ENCODE measurements around the gene STOM.
"Not testable (repeated sequence)": the region's sequence is repeated elsewhere in the genome, so short reads cannot be mapped to it uniquely, and the experiment has no call there.

STOM gene

DNA sequence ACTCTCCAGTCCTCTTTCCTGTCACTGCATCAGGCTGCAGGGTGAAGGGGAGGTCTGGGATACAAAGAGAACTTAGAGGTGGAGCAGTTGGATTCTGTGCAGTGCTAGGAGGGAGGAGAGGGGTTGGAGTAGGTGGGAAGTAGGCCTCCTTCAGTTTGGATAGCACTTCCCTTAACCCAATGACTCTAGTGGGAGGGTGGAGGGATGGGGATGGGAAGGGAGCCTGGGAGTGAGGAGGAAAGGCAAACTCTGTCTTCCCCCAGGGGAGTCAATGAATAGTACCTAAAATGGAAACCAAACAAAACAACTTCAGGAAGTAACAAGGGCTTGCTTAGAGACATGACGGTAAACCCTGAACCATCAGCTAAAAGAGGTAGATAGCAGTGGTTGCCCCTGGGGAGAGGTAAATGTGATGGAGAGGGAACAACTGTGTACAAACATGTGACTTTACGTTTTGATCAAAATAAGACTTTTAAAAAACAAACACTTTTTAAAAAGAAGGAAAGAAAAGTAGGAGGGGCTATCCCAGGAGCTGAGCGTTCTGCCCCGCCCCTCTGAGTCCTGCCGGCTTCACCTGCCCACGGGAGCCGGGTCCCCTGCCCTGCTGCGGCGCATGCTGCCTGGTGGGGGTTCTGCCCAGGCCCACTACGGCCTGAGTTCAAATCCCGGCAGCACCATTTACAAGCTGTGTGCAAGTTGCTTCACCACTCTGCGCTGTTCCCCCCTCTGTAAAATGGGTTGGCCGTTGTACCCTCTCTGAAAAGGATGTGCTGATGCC lies 71.2 kb downstream of the STOM start:
- DNase-seq = peak; percentile 86

DNA sequence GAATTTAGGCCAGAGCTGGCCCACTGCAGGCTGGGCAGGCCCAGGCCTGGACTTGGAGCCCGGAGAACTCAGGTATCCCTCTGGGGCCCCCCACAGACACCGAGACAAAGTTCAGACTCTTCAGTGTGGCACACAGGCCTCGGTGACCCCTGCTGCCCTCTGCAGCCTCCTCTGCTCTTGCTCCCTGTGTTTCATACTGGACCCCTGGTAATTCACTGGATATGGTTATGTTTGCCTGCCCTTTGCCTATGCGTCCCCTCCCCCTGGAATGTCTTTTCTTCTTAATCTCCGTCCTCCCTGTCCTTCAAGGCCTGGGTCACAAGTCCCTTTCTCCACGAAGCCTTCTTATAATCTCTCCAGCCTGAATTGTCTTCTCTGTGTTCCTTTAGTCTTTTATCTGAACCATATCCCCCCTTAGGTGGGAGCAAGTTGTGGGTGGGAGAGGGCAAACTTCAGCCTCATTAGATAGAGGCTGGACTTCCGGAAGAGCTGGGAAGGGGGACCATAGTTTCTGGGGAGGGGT lies 72.0 kb downstream of the STOM start:
- DNase-seq = peak; percentile 9

DNA sequence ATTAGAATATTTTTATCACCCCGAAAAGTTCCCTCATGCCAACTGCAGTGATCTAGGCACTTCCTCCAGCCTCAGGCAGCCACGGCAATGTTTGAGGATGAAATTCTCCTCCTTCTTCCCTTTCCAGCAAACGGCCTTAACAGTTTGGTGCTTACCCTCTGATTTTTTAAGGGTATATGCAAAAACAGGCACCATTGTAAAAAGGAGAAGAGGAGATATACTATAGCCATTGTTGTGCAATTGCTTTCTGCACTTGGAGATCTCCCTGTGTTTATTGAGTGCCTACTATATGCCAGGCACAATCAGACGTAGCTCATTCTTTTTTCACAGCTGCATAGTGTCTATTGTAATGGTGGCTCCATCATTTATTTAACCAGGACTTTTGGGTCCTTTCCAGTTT lies 72.7 kb downstream of the STOM start:
- DNase-seq = no peak

DNA sequence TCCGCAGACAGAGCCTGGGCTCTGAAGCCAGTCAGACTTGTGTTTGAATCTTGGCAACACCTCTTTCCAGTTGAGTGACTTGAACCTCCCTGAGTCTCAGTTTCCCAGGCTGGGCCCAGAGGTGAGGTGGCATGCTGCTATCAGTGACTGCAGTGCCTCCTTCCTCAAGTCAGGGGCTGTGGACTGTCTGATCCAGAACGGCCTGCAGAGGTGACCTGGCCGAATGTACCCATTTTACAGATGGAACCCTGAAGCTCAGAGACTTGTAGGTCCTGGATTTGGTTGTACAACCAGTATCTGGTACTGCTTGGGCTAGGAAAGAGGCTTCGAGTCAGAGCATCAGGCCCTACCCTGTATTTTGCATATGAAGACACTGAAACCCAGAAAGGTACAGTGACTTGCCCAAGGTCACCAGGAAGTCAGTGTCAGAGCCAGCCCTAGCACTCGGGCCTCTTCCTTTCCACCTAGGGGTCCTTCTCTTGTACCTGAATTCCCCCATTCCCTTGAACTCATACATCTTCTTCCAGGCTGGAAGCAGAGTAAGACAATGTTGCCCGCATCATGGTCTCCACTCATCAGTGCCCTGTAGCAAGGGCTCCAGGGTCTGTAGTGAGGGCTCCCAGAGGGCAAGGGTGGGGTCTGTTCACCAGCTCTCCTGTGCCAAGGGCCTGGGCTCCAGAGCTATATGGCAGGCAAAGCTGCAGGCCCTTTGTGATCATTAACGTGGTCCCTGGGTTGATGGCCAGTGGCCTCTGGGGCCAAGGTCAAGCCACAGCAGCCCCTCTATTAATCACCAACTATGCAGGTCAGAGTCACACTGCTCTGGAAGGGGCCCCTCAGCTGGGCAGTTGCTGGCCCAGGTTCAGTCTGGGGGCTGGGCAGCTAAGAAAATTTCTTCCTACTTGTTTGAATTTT lies 73.6 kb downstream of the STOM start:
- DNase-seq = peak; percentile 20

DNA sequence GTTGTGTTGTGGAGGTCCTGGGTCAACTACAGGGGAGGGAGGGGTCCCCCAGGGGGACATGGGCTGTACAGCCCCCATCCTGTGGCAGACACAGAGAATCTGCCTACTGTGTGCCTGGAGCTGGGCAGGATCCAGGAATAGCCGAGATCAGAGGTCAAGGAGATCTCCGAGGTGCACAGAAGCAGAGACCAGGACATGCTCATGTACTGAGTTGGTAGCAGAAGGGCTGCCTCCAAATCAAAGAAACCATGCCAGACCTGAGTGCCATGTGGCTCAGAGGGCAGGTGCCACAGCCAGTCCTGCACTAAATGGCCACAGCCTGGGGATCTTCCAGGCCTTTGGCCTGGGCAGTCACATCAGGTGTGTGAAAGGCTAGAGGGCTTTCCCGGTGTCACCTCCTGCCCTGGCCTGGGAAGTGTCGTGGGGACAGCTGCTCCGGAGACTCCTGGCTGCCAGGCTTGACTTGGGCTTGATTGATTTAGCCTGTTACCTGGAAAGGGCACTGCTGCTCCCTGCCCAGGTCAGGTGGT lies 74.3 kb downstream of the STOM start:
- DNase-seq = peak; percentile 15

- peak; percentile 82 for DNase-seq
Measured at GRCh38 chr9:121294866-121295661, 75.0 kb downstream of the STOM start.

DNA sequence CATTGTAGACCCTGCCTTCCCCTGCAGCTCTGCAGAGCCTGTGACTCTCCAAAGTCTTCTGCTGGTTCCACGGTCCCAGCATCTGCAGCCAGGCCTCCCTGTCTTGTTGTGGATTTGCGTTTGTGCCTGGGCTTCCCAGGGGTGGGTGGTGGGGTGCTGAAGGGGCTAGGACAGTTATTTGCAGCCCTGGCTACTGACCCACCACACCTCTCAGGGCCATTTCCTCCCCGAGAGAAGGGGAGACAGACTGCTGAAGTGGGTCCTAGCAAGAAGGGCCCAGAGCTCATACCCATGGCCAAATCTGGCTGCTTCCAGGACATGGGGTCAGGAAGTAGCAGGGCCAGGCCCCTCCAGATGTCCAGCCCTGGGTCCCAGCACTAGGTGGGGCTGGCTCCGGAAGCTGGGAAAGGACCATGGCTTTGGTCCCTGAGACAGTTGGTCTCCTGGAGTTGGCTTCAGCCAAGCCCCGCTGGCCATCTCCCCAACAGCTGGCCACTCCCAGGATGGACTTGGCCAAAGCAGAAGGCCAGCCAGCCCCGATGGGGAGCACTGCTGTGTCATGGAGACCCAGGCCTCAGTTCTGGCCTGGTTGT lies 75.8 kb downstream of the STOM start:
- DNase-seq = peak; percentile 34

DNA sequence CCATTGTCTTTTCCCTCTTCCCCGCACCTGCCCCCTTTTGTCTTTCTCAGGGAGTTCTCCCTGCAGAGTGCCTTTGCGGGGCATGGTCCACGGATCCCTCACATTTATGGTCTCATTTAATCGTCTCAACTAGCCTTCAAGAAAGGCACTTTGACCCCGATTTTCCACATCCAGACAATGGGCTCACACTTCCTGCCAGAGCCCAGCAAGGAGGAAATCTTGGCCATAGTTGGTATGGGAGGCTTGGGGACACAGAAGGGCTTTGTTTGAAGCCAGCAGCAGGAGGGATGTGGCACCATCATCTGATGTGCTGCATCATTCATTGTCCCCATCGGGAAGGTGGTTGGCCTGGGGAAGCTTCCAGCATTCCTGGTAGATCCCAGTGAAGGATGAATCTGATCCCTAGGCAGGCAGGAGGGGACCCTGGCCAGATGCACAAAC lies 77.2 kb downstream of the STOM start:
- DNase-seq = peak; percentile 12

GRCh38 chr9:121292051-121292450 lies 78.0 kb downstream of the STOM start:
- peak; percentile 9 for DNase-seq

GRCh38 chr9:121291536-121291935 lies 78.5 kb downstream of the STOM start:
- DNase-seq = not testable (repeated sequence)

DNA sequence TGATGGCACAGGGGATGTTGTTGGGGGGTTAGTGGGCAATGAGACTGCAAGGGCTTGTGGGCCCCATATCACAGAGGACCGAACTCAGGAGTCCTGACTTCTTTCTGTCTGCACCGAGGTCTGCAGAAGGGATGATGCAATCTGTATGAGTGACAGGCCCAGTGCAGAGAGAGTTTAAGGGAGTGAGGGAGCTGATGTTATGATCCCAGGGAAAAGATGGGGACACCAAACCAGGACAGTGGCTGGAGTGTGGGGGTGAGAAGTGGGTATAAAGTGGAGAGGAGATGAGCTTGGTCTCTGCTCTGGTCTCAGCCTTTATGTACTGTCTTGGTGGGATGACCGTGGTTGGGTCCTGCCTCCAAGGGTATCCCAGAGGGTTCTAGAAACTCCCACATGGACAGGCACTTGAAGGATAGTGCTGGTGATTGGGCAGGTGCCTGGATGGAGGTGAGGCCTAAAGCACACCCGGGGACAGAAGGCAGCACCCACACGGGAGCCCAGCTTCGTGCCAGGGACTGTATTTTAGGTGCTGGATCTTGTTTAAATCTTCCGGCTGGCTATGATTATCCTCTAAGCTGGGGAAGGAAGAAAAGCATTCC lies 80.2 kb downstream of the STOM start:
- DNase-seq = no peak

DNA sequence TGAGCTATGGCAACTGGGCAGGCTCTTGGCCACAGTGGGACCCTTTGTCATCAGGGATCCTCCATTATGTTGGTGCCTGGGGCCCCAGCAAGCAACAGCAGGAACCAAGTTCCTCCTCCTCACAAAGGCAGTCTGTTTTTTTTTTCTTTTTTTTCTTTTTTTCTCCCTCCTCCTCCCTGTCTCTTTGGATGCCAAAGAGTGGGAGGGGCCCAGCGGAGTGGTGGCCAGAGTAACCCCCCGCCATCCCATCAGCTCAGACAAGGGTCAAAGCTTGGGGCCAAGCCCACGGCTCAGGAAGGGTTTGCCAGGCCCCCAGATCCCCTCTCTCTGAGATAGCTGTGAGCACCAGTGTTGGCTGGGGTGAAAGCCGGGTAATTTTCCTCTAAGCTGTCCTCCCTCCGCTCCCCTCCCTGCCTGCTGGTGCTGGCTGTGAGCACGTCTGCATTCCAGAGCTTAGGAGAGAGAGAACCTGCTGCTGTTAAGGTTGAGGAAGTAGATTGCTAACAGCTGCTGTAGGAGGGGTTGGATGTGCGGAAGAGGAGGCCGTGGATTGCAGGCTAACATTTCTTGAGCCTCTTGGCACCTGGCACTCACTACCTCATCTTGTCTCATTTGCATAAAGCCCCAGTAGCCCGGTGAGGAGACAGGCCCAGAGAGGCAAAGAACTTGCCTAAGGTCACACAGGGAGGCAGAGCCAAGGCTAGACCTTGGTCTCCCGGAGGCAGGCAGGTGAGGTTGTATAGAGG lies 80.9 kb downstream of the STOM start:
- peak; percentile 80 for DNase-seq

Data from right hindlimb (tissue), 1 donor.